ENCODE data around the gene LY6G6F.
"Not testable (repeated sequence)": the region's sequence is repeated elsewhere in the genome, so short reads cannot be mapped to it uniquely, and the experiment has no call there.

Gene LY6G6F

GRCh38 chr6:31702819-31703716 is 3.6 kb upstream of the LY6G6F start, which contains the start of gene ABHD16A:
Gene ABHD16A (minus strand): TSS chr6:31703324. CDS start chr6:31703281, 43 bp downstream.
- peak; percentile 81 for DNase-seq

GRCh38 chr6:31705931-31706330 is 735 bp upstream of the LY6G6F start:
- no peak for DNase-seq

GRCh38 chr6:31707701-31708100 is 1.0 kb downstream of the LY6G6F start:
- no peak for DNase-seq

DNA sequence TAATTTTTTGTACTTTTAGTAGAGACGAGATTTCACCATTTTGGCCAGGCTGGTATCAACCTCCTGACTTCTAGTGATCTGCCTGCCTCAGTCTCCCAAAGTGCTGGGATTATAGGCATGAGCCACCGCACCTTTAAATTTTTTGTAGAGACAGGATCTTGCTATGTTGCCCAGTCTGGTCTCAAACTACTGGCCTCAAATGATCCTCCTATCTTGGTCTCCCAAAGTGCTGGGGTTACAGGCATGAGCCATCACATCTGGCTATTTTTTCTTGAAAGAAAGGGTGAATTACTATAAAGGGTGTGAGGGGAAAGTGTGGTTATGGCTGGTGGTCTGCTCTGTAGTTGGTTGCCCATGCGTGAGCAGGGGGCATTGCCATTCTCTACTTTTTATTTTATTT is 1.6 kb downstream of the LY6G6F start:
- no peak for DNase-seq

- not testable (repeated sequence) for DNase-seq
Measured at GRCh38 chr6:31709157-31709556, 2.5 kb downstream of the LY6G6F start.

GRCh38 chr6:31710523-31711219 is 4.0 kb downstream of the LY6G6F start:
- peak; percentile 16 for DNase-seq

DNA sequence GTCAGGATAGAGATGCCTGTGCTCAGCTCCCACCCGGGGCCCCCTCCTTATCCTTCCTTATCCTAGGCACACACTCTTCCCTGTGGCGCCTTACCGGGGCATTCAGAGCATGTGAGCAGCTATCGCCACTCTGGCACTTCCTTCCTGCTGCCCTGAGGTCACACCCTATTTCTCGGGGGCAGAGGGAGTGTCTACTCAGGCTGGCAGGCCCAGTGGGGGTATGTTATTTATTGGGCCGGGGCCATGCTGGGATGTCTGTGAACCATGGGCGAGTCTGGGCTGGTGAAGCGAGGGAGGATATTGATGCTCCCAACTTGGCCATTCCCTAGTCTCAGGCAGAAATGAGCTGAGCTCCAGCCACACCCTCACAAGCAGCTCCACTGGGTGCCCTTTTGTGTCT is 4.6 kb downstream of the LY6G6F start:
- no peak for DNase-seq

GRCh38 chr6:31712296-31712695 is 5.6 kb downstream of the LY6G6F start:
- DNase-seq, result no peak

GRCh38 chr6:31713465-31713864 is 6.8 kb downstream of the LY6G6F start:
- no peak for DNase-seq

- DNase-seq, result no peak
Measured at GRCh38 chr6:31713991-31714684, 7.5 kb downstream of the LY6G6F start.

DNA sequence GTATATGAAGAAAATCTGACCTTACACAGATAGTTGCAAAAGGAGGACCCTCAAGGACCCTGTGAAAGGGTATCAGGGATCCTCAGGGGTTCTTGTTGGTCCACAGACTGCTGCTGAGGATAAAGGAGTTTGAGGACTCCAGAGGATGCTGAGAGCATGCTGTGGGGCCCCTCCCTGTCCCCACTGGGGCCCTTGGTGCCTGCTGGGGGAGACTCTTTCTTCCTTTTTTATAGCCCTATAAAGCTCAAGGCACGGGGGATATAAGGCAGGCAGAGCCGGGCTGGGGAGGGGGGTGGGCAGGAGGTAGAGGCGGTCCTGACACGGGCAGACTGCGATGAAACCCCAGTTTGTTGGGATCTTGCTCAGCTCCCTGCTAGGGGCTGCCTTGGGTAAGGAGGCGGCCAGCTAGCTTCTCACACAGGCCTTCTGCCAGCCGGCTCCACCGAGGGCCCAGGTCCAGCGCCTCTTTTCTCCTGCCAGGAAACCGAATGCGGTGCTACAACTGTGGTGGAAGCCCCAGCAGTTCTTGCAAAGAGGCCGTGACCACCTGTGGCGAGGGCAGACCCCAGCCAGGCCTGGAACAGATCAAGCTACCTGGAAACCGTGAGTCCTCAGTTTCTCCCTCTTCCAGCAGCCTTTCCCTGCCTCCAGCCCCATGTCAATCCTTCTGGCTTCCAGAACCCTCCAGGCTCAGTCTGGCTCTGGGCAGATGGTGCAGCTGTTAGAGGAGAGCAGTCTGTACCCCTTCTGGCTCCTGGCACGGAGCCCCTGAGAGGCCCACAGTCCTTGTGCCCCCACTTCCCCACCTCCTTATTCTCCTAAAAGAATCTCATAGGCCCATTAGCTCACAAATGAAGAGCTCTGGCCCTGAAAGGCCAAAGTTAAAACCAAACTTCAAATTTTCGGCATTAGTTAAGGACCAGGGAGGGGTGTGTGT is 8.6 kb downstream of the LY6G6F start, which contains the start of gene LY6G6D:
Gene LY6G6D (plus strand): TSS at position 327 of the 937 bp plus-strand sequence. CDS start 8 bp downstream, at position 335.
- no peak for DNase-seq

DNA sequence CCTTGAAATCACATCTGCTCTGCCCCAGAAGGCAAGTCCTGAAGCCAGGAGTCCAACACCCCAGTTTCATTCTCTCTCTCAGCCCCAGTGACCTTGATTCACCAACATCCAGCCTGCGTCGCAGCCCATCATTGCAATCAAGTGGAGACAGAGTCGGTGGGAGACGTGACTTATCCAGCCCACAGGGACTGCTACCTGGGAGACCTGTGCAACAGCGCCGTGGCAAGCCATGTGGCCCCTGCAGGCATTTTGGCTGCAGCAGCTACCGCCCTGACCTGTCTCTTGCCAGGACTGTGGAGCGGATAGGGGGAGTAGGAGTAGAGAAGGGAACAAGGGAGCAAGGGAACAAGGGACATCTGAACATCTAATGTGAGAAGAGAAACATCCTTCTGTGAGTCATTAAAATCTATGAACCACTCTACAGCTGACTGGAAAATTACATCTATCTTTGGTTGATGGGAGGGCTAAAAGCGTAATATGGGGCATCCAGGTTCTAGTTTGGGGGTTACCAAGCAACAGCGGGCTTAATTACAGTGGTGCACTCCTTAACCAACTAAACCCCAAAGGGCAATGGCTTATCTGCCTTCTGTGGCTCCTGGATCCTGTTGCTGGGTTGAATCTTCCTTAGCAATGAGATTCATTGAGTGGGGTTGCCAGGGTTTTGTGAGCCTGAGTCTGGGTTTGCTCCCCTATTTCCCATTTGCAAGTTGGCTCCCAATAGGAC is 11.0 kb downstream of the LY6G6F start:
- DNase-seq, result no peak

DNA sequence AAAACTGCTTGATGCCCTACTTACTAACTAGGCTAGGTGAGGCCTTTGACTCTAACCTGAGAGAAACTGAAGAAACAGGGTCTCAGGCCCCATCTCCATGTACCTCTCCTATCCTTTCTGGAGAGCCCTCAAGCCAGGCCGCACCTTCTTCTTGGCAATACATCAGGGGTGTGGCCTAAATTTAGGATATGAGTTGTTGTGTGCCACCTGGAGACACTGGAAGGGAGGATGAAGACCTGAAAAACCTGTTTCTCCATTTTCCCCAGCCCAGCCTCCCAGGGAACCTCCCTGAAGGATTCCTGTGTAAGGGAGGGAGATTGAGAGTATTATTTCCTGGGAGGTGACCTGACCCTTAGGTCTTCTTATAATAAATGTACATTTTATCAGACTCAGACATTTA is 11.6 kb downstream of the LY6G6F start:
- no peak for DNase-seq

- DNase-seq, result no peak
Measured at GRCh38 chr6:31719001-31719400, 12.3 kb downstream of the LY6G6F start.

DNA sequence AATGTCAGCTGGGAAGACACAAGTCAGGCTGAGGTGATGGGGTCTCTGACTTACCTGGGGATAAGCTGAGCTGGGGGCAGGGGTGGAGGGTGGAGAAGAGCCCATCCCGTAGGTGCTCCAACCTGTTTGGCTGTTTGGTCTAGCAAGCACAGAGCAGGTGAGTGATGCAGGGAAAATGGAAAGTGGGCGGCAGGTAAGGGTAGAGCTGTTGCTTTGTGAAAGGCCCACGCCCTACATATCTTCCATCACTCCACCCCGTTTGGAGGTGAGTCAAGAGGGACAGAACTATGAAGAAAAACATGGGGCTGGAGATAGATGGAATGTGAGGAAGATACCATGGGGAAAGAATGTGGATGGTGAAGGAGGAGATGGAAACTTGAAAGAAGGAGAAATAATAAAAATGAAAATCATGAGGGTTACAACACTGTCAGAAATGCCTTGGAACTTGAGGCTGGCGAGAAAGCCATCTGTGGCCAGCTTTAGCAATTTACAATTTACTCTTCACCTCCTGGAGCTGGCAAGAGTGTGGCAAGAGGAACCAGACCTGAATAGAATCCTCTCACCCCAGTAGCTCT is 13.6 kb downstream of the LY6G6F start:
- no peak for DNase-seq

DNA sequence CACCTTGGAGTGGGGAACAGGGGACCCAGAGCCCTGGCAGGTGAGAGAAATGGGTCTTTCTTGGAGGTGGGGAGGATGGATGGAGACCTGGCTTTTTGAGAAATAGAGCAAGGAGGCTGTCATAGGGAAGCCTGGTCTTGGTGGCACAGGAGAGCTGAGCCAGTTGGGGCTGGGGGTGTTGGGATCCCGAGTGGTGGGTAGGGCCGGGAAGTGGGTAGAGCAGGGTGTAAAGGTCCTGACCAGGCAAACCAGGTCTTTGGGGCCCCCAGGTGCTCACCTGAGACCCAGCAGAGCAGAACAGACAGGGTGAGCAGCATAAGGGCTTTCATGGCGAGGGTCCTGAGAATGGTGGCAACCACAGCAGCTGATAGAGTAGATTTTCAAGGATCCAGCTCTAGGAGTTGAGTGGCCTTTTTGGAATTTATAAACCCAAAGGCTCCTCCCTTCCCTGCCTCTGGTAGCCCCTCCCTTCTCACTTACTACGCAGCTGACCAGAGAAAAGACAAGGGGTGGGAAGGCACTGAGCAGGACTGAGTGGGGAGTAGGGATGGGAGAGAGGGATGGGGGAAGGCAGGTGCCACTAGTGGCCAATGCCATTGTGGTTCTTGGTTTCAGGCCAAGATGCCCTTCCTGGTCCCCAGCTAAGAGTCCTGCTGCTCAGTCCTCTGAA is 14.8 kb downstream of the LY6G6F start, which contains the start of gene LY6G6C:
Gene LY6G6C (minus strand): TSS at position 396 of the 670 bp plus-strand sequence. CDS start 67 bp downstream, at position 329.
- no peak for DNase-seq

- DNase-seq, result no peak
Measured at GRCh38 chr6:31722173-31722572, 15.5 kb downstream of the LY6G6F start.

- DNase-seq, result no peak
Measured at GRCh38 chr6:31723245-31723979, 16.7 kb downstream of the LY6G6F start, which contains the start of gene MPIG6B. Gene MPIG6B (plus strand): TSS chr6:31723373. CDS start chr6:31723384, 11 bp downstream.

DNA sequence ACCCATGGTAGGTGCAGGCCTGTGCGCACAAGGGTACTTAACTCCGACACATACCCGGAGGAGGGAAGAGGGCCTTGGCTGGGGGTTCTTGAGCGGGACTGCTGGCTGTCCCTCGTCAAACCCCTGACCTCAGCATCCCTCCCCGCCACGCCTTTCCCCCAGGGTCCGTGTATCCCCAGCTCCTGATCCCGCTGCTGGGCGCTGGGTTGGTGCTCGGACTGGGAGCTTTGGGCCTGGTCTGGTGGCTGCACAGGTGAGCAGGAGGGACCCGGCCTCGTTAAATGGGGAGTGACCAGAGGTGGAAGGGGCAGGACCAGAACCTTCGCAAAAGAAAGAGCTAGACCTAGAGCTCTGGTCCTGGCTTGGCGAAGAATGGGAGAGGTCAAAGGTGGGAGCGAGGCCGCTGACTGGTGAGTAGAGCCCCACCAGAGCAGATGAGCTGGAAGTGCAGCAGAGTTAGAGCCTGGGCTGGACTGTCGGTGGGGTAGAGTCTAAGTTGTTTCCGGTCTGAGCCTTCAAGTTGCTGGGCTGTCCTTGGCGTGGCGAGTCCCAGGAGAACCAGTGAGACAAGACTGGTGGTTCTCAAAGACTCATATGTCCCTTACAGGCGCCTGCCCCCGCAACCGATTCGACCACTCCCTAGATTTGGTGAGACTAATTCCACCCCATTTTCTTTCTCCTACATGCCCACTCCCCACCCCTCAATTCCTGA is 17.5 kb downstream of the LY6G6F start:
- DNase-seq, result no peak
